GM21526 (cell line): ENCODE results near the gene VAV3.
"Not testable (repeated sequence)": the region's sequence is repeated elsewhere in the genome, so short reads cannot be mapped to it uniquely, and the experiment has no call there.

Source experiments
- ATAC-seq: cut with Tn5 transposase; IDR thresholded peaks from one replicate; pipeline ENCODE4 v1.9.1; 2021; ENCODE audit warnings: moderate library complexity; ENCODE audit not compliant: unreplicated experiment, low FRiP score

VAV3 gene

GRCh38 chr1:107762751-107763390 lies 202.1 kb downstream of the VAV3 start:
- no peak for ATAC-seq

GRCh38 chr1:107760065-107760464 lies 204.9 kb downstream of the VAV3 start:
- ATAC-seq, result no peak

GRCh38 chr1:107750364-107750959 lies 214.5 kb downstream of the VAV3 start:
- ATAC-seq, result no peak

- no peak for ATAC-seq
These were observed 216.4 kb downstream of the VAV3 start for GRCh38 chr1:107748531-107748930.

- ATAC-seq, result no peak
These were observed 223.7 kb downstream of the VAV3 start for GRCh38 chr1:107741242-107741641.

GRCh38 chr1:107740579-107740978 lies 224.4 kb downstream of the VAV3 start:
- no peak for ATAC-seq

- ATAC-seq, result no peak
These were observed 225.3 kb downstream of the VAV3 start for GRCh38 chr1:107739651-107740050.

GRCh38 chr1:107739201-107739600 lies 225.8 kb downstream of the VAV3 start:
- no peak for ATAC-seq

GRCh38 chr1:107733401-107733800 lies 231.6 kb downstream of the VAV3 start:
- not testable (repeated sequence) for ATAC-seq

GRCh38 chr1:107727866-107728265 lies 237.1 kb downstream of the VAV3 start:
- ATAC-seq, result no peak

- no peak for ATAC-seq
These were observed 238.1 kb downstream of the VAV3 start for GRCh38 chr1:107726860-107727259.

- ATAC-seq, result no peak
These were observed 240.3 kb downstream of the VAV3 start for GRCh38 chr1:107724648-107725047.

- ATAC-seq, result not testable (repeated sequence)
These were observed 244.8 kb downstream of the VAV3 start for GRCh38 chr1:107720210-107720609.

GRCh38 chr1:107710005-107710404 lies 255.0 kb downstream of the VAV3 start:
- ATAC-seq, result no peak

- ATAC-seq, result no peak
These were observed 257.9 kb downstream of the VAV3 start for GRCh38 chr1:107707111-107707510.

GRCh38 chr1:107706182-107706581 lies 258.8 kb downstream of the VAV3 start:
- no peak for ATAC-seq

- no peak for ATAC-seq
These were observed 260.1 kb downstream of the VAV3 start for GRCh38 chr1:107704911-107705310.

- ATAC-seq, result no peak
These were observed 261.9 kb downstream of the VAV3 start for GRCh38 chr1:107702946-107703571.

- ATAC-seq, result not testable (repeated sequence)
These were observed 264.3 kb downstream of the VAV3 start for GRCh38 chr1:107700651-107701050.

GRCh38 chr1:107698161-107698560 lies 266.8 kb downstream of the VAV3 start:
- no peak for ATAC-seq

GRCh38 chr1:107695341-107695740 lies 269.6 kb downstream of the VAV3 start:
- ATAC-seq, result no peak
